Calu3 (cell line): Measurements from ENCODE around the gene PSMD13. TPM values are rescaled to one million over a fixed set of nuclear protein-coding genes. Genes with fewer than 3 reads are reported as not detected.

Experiments used
- BruUV-seq: library from RNA; stranded (reverse); fragments of 400-500 nt; replicated peaks from 2 replicates; lab custom pipeline; 2021; lab: Mats Ljungman, UMichigan
- CTCF ChIA-PET: fragments of 300-600 bp; sonication (Branson Sonifier 250); formaldehyde crosslinking; loops from one replicate; lab custom pipeline; 2022; ENCODE audit warnings: antibody characterized with exemption; lab: Charles Lee
- DNase-seq: peaks from one replicate; pipeline ENCODE4 v3.0.0; 2022
- H3K27ac Mint-ChIP-seq: one replicate; pipeline ENCODE4 v1.8.0; 2022; ENCODE audit warnings: mixed read lengths; ENCODE audit not compliant: unreplicated experiment
- H3K27me3 Mint-ChIP-seq: one replicate; pipeline ENCODE4 v1.8.0; 2022; ENCODE audit warnings: mixed read lengths; ENCODE audit not compliant: unreplicated experiment
- H3K36me3 Mint-ChIP-seq: one replicate; pipeline ENCODE4 v1.8.0; 2022; ENCODE audit warnings: mild to moderate bottlenecking, moderate library complexity, mixed read lengths; ENCODE audit not compliant: insufficient read depth, unreplicated experiment
- H3K4me1 Mint-ChIP-seq: one replicate; pipeline ENCODE4 v1.8.0; 2022; ENCODE audit warnings: mild to moderate bottlenecking, low read depth, mixed read lengths; ENCODE audit not compliant: unreplicated experiment
- H3K4me3 Mint-ChIP-seq: one replicate; pipeline ENCODE4 v1.8.0; 2022; ENCODE audit warnings: mild to moderate bottlenecking, low read depth, moderate library complexity, mixed read lengths; ENCODE audit not compliant: unreplicated experiment
- H3K9me3 Mint-ChIP-seq: one replicate; pipeline ENCODE4 v1.8.0; 2022; ENCODE audit warnings: low read depth, mixed read lengths; ENCODE audit not compliant: unreplicated experiment
- CTCF ChIP-seq: fragments of 200-600 bp; IDR thresholded peaks from one replicate; pipeline ENCODE4 v1.8.0; 2022; ENCODE audit warnings: antibody characterized with exemption; ENCODE audit not compliant: unreplicated experiment
- intact Hi-C: fragments of 100-400 bp; cut with micrococcal nuclease; formaldehyde crosslinking; loops from one replicate; pipeline ENCODE4 v1.10.0; 2022; ENCODE audit not compliant: unreplicated experiment
- total RNA-seq: library from RNA; stranded (reverse); gene quantifications from 2 replicates; pipeline ENCODE4 v1.2.3, GENCODE V29; 2022

PSMD13 gene
- total RNA-seq, 1 experiment from 2014 or later = 172 TPM

GRCh38 chr11:240315-240714 is 3.5 kb downstream of the PSMD13 start:
- no peaks in the 10 kb centered on the region for H3K27me3 Mint-ChIP-seq
- no peak overlapping the region for H3K4me3 Mint-ChIP-seq
- peaks cover 68% of the 10 kb centered on the region for H3K36me3 Mint-ChIP-seq
- no peak for TF ChIP-seq CTCF
- BruUV-seq = no TSS peak
- CTCF ChIA-PET = no interaction called here
- H3K4me1 Mint-ChIP-seq = peaks cover 27% of the 10 kb centered on the region
- intact Hi-C loops = no loop called here
- no peak for DNase-seq
- no peak overlapping the region for H3K27ac Mint-ChIP-seq
- no peaks in the 10 kb centered on the region for H3K9me3 Mint-ChIP-seq

- Mint-ChIP-seq H3K4me1 (peaks cover 27% of the 10 kb centered on the region), H3K27ac (no peak overlapping the region), H3K36me3 (peaks cover 68% of the 10 kb centered on the region), H3K4me3 (no peak overlapping the region), H3K9me3 (no peaks in the 10 kb centered on the region), H3K27me3 (no peaks in the 10 kb centered on the region)
- TF ChIP-seq CTCF = no peak
- no peak for DNase-seq
- no TSS peak for BruUV-seq
- CTCF ChIA-PET = no interaction called here
- intact Hi-C loops = no loop called here
Observed at GRCh38 chr11:241634-242033, 4.9 kb downstream of the PSMD13 start.

- Mint-ChIP-seq H3K27me3 (no peaks in the 10 kb centered on the region), H3K36me3 (peaks cover 69% of the 10 kb centered on the region), H3K4me1 (peaks cover 17% of the 10 kb centered on the region), H3K4me3 (no peak overlapping the region), H3K9me3 (no peaks in the 10 kb centered on the region), H3K27ac (no peak overlapping the region)
- intact Hi-C loops = no loop called here
- no TSS peak for BruUV-seq
- no peak for DNase-seq
- CTCF ChIA-PET = interaction anchor here (0.7 kb wide), 1 partner anchor 9 kb away, joined by 3 read pairs; no protein-coding TSS in a partner anchor
- TF ChIP-seq CTCF = no peak
Observed at GRCh38 chr11:244376-244775, 7.6 kb downstream of the PSMD13 start.

GRCh38 chr11:249062-249461 is 12.3 kb downstream of the PSMD13 start:
- CTCF ChIA-PET = no interaction called here
- Mint-ChIP-seq H3K4me1 (no peaks in the 10 kb centered on the region), H3K27ac (peak overlapping the region; percentile 7), H3K9me3 (no peaks in the 10 kb centered on the region), H3K27me3 (no peaks in the 10 kb centered on the region), H3K36me3 (peaks cover 60% of the 10 kb centered on the region), H3K4me3 (no peak overlapping the region)
- no peak for DNase-seq
- TF ChIP-seq CTCF = no peak
- intact Hi-C loops = no loop called here
- BruUV-seq = no TSS peak
